HEK293 (cell line): ENCODE results near the gene NCOR2.

Experiments used
- CTCF ChIA-PET: fragments of 350-600 bp; formaldehyde crosslinking; extraction: SDS; loops from one replicate; lab custom pipeline; 2021; ENCODE audit warnings: antibody characterized with exemption; lab: Yijun Ruan, JAX
- POLR2A ChIA-PET: fragments of 300-600 bp; formaldehyde crosslinking; extraction: SDS; loops from one replicate; lab custom pipeline; 2020; ENCODE audit warnings: antibody characterized with exemption, inconsistent platforms; lab: Yijun Ruan, JAX
- H3K27ac ChIP-seq: fragments of 200-500 bp; sonication (Bioruptor generic); 2 replicates; pipeline ENCODE4 v1.5.1; 2014; ENCODE audit warnings: low read depth, low read length, control low read depth, inconsistent platforms; ENCODE audit errors: extremely low read depth
- H3K36me3 ChIP-seq, 2 experiments: fragments of 200-500 bp in 1 of 2; sonication (Bioruptor generic) in 1 of 2; 1 replicate in 1 of 2; 2 replicates in 1 of 2; pipeline ENCODE4 v1.5.1; 2014 to 2017; ENCODE audit warnings: inconsistent platforms in 2 of 2, low read length in 2 of 2; ENCODE audit not compliant: control insufficient read depth in 2 of 2, insufficient read depth in 1 of 2
- H3K4me1 ChIP-seq: fragments of 200-500 bp; sonication (Bioruptor generic); 2 replicates; pipeline ENCODE4 v1.5.1; 2014; ENCODE audit warnings: mild to moderate bottlenecking, low read length, inconsistent platforms; ENCODE audit not compliant: control insufficient read depth, insufficient read depth
- H3K4me3 ChIP-seq: 2 replicates; pipeline ENCODE4 v1.5.1; 2011; ENCODE audit warnings: low read depth, mild to moderate bottlenecking, control low read depth, low read length, moderate library complexity
- H3K9me3 ChIP-seq: fragments of 200-500 bp; sonication (Bioruptor generic); 2 replicates; pipeline ENCODE4 v1.5.1; 2014; ENCODE audit warnings: low read depth, low read length, inconsistent platforms; ENCODE audit not compliant: control insufficient read depth, insufficient read depth
- BCL11A ChIP-seq: fragments of 450-650 bp; formaldehyde crosslinking; IDR thresholded peaks from 2 replicates; pipeline ENCODE4 v1.5.1; 2016; ENCODE audit warnings: low read depth, missing biosample characterization, missing genetic modification characterization
- MEIS1 ChIP-seq: sonication (generic); formaldehyde crosslinking; IDR thresholded peaks from 2 replicates; pipeline ENCODE4 v1.8.1; 2022; ENCODE audit warnings: missing genetic modification reagents, mild to moderate bottlenecking, borderline replicate concordance
- PRDM10 ChIP-seq: fragments of 450-650 bp; formaldehyde crosslinking; IDR thresholded peaks from 2 replicates; pipeline ENCODE4 v1.5.1; 2016; ENCODE audit warnings: missing biosample characterization, missing genetic modification characterization
- TCF7L2 ChIP-seq: IDR thresholded peaks from 2 replicates; pipeline ENCODE4 v1.6.1; 2011; ENCODE audit warnings: low read depth, mild to moderate bottlenecking, inconsistent platforms, low read length, moderate library complexity, borderline replicate concordance
- ZIC2 ChIP-seq: fragments of 450-650 bp; formaldehyde crosslinking; IDR thresholded peaks from 2 replicates; pipeline ENCODE4 v1.5.1; 2016; ENCODE audit warnings: missing biosample characterization, missing genetic modification characterization
- ZNF133 ChIP-seq: fragments of 450-650 bp; formaldehyde crosslinking; IDR thresholded peaks from 2 replicates; pipeline ENCODE4 v1.5.1; 2016; ENCODE audit warnings: missing biosample characterization, missing genetic modification characterization
- ZNF24 ChIP-seq: fragments of 450-650 bp; formaldehyde crosslinking; IDR thresholded peaks from 2 replicates; pipeline ENCODE4 v1.5.1; 2016; ENCODE audit warnings: missing biosample characterization, missing genetic modification characterization
- ZNF292 ChIP-seq: fragments of 450-650 bp; formaldehyde crosslinking; IDR thresholded peaks from 2 replicates; pipeline ENCODE4 v1.5.1; 2016; ENCODE audit warnings: low read depth, missing biosample characterization, missing genetic modification characterization, borderline replicate concordance
- ZNF404 ChIP-seq: fragments of 450-650 bp; formaldehyde crosslinking; IDR thresholded peaks from 2 replicates; pipeline ENCODE4 v1.5.1; 2017; ENCODE audit warnings: missing biosample characterization, missing genetic modification characterization
- ZNF423 ChIP-seq: fragments of 450-650 bp; formaldehyde crosslinking; IDR thresholded peaks from 2 replicates; pipeline ENCODE4 v1.5.1; 2016; ENCODE audit warnings: missing biosample characterization, missing genetic modification characterization
- ZNF558 ChIP-seq: fragments of 450-650 bp; formaldehyde crosslinking; IDR thresholded peaks from 2 replicates; pipeline ENCODE4 v1.5.1; 2016; ENCODE audit warnings: missing biosample characterization, missing genetic modification characterization
- ZNF560 ChIP-seq: fragments of 450-650 bp; formaldehyde crosslinking; IDR thresholded peaks from 2 replicates; pipeline ENCODE4 v1.5.1; 2017; ENCODE audit warnings: missing biosample characterization, missing genetic modification characterization, borderline replicate concordance
- ZNF561 ChIP-seq: fragments of 450-650 bp; IDR thresholded peaks from 2 replicates; pipeline ENCODE4 v1.5.1; 2018; ENCODE audit warnings: missing biosample characterization, missing genetic modification characterization, borderline replicate concordance
- ZNF747 ChIP-seq: fragments of 450-650 bp; formaldehyde crosslinking; IDR thresholded peaks from 2 replicates; pipeline ENCODE4 v1.5.1; 2016; ENCODE audit warnings: missing biosample characterization, missing genetic modification characterization
- ZSCAN16 ChIP-seq: fragments of 450-650 bp; formaldehyde crosslinking; IDR thresholded peaks from 2 replicates; pipeline ENCODE4 v1.5.1; 2016; ENCODE audit warnings: missing biosample characterization, missing genetic modification characterization
- TF ChIP-seq, protein P1 (sequence below): fragments of 450-650 bp; formaldehyde crosslinking; IDR thresholded peaks from 2 replicates; pipeline ENCODE4 v1.5.1; 2016; ENCODE audit warnings: missing biosample characterization, missing genetic modification characterization, low read depth
- TF ChIP-seq, protein P2 (sequence below): fragments of 450-650 bp; formaldehyde crosslinking; IDR thresholded peaks from 2 replicates; pipeline ENCODE4 v1.5.1; 2016; ENCODE audit warnings: missing biosample characterization, missing genetic modification characterization
- TF ChIP-seq, protein P3 (sequence below): fragments of 450-650 bp; formaldehyde crosslinking; IDR thresholded peaks from 2 replicates; pipeline ENCODE4 v1.5.1; 2016; ENCODE audit warnings: missing biosample characterization, missing genetic modification characterization
- TF ChIP-seq, protein P4 (sequence below): fragments of 450-650 bp; formaldehyde crosslinking; IDR thresholded peaks from 2 replicates; pipeline ENCODE4 v1.5.1; 2016; ENCODE audit warnings: missing biosample characterization, missing genetic modification characterization

The NCOR2 gene

DNA sequence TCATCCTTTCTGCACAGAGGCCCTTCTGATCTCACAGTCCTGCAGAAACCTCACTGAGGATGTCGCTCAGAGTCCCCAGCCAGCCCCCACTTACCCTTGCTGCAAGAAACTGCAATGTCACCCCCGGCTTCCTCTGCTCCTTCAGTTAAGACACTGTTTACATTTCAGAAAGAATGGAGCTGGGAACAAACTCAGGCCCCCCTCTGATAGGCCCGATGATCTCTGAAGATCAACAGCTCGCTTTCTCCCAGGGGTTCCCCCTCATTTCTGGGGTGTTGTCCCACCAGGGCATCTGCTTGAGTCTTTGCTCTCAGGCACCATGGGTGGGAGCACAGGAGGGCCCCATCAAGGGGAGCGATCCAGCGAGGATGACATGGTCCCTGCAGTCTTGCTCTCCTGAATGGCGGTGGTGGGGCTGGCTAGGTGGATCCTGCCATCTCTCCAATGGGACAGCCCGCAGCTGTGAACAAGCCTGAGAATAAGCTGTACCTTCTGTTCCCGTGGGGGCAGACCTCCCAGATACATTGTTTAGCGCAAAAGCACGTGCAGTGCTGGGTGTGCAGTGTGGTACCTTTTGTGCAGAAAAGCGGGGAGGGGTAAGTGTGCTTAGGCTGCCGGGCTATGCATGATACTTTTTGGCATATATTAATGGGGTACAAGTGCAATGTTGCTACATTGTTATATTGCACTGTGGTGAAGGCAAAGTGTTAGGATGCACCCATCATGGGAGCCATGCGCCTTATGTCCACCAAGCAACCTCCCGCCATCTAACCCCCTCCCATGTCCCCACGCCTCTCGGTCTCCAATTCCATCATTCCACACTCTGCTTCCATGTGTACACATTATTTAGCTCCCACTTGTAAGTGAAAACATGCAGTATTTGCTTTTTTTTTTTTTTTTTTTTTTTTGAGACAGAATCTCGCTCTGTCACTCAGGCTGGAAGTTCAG lies 6.7 kb upstream of the NCOR2 start:
- Histone ChIP-seq H3K36me3 (no peaks in the 10 kb centered on the region), H3K9me3 (no peaks in the 10 kb centered on the region), H3K4me3 (no peak overlapping the region), H3K4me1 (no peaks in the 10 kb centered on the region; the same call in 1 of the 2 replicates), H3K27ac (no peak overlapping the region)
- POLR2A ChIA-PET = no interaction called here
- TF ChIP-seq ZIC2 (tag by site-specific recombination) (peak; percentile 70), TCF7L2 (no peak), ZNF404 (no peak)
- CTCF ChIA-PET = no interaction called here

- H3K4me1 ChIP-seq = peaks cover 3% of the 10 kb centered on the region
- H3K36me3 ChIP-seq = no peaks in the 10 kb centered on the region
- POLR2A ChIA-PET = no interaction called here
- H3K9me3 ChIP-seq = no peaks in the 10 kb centered on the region
- TF ChIP-seq ZNF558 (no peak), BCL11A (tag by site-specific recombination) (no peak), ZNF24 (no peak), ZNF560 (tag by site-specific recombination) (no peak), ZNF133 (no peak), ZNF423 (no peak), ZNF747 (no peak), ZNF561 (no peak), MEIS1 (no peak), PRDM10 (tag by site-specific recombination) (no peak), ZNF292 (no peak), ZSCAN16 (tag by site-specific recombination) (no peak)
- TF ChIP-seq, protein P1, sequence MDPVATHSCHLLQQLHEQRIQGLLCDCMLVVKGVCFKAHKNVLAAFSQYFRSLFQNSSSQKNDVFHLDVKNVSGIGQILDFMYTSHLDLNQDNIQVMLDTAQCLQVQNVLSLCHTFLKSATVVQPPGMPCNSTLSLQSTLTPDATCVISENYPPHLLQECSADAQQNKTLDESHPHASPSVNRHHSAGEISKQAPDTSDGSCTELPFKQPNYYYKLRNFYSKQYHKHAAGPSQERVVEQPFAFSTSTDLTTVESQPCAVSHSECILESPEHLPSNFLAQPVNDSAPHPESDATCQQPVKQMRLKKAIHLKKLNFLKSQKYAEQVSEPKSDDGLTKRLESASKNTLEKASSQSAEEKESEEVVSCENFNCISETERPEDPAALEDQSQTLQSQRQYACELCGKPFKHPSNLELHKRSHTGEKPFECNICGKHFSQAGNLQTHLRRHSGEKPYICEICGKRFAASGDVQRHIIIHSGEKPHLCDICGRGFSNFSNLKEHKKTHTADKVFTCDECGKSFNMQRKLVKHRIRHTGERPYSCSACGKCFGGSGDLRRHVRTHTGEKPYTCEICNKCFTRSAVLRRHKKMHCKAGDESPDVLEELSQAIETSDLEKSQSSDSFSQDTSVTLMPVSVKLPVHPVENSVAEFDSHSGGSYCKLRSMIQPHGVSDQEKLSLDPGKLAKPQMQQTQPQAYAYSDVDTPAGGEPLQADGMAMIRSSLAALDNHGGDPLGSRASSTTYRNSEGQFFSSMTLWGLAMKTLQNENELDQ = no peak
- TF ChIP-seq, protein P2, sequence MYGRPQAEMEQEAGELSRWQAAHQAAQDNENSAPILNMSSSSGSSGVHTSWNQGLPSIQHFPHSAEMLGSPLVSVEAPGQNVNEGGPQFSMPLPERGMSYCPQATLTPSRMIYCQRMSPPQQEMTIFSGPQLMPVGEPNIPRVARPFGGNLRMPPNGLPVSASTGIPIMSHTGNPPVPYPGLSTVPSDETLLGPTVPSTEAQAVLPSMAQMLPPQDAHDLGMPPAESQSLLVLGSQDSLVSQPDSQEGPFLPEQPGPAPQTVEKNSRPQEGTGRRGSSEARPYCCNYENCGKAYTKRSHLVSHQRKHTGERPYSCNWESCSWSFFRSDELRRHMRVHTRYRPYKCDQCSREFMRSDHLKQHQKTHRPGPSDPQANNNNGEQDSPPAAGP (tag by site-specific recombination) = no peak
- TF ChIP-seq, protein P3, sequence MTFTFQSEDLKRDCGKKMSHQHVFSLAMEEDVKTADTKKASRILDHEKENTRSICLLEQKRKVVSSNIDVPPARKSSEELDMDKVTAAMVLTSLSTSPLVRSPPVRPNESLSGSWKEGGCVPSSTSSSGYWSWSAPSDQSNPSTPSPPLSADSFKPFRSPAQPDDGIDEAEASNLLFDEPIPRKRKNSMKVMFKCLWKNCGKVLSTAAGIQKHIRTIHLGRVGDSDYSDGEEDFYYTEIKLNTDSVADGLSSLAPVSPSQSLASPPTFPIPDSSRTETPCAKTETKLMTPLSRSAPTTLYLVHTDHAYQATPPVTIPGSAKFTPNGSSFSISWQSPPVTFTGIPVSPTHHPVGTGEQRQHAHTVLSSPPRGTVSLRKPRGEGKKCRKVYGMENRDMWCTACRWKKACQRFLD (tag by site-specific recombination) = no peak
- TF ChIP-seq, protein P4, sequence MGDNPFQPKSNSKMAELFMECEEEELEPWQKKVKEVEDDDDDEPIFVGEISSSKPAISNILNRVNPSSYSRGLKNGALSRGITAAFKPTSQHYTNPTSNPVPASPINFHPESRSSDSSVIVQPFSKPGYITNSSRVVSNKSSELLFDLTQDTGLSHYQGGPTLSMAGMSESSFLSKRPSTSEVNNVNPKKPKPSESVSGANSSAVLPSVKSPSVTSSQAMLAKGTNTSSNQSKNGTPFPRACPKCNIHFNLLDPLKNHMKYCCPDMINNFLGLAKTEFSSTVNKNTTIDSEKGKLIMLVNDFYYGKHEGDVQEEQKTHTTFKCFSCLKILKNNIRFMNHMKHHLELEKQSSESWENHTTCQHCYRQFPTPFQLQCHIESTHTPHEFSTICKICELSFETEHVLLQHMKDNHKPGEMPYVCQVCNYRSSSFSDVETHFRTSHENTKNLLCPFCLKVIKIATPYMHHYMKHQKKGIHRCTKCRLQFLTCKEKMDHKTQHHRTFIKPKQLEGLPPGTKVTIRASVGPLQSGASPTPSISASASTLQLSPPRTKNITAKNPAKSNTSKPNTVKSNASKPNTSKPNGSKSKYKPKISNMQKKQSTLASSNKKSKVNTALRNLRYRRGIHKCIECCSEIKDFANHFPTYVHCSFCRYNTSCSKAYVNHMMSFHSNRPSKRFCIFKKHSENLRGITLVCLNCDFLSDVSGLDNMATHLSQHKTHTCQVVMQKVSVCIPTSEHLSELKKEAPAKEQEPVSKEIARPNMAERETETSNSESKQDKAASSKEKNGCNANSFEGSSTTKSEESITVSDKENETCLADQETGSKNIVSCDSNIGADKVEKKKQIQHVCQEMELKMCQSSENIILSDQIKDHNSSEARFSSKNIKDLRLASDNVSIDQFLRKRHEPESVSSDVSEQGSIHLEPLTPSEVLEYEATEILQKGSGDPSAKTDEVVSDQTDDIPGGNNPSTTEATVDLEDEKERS = no peak
- TF ChIP-seq, all 188 proteins: peak for 0
- CTCF ChIA-PET = no interaction called here
- H3K4me3 ChIP-seq = no peak overlapping the region
- no peak overlapping the region for H3K27ac ChIP-seq
These were observed 4.1 kb upstream of the NCOR2 start for GRCh38 chr12:124571556-124571955.
